Measurements from ENCODE around the gene NF2.

- TF ChIP-seq CTCF (IDR thresholded peaks at IDR 0.05) (no peak), EP300 (IDR thresholded peaks at IDR 0.05) (no peak), POLR2A (IDR thresholded peaks at IDR 0.05) (no peak)
These were observed 12.4 kb downstream of the NF2 start for GRCh38 chr22:29615705-29616327.

Data from ovary (tissue), 3 donors.